HG03066 (cell line): Measurements from ENCODE around the gene CCHCR1.
A peak's percentile ranks its signal among the peaks of the same experiment; 100 is the strongest.
"Not testable (repeated sequence)": the region's sequence is repeated elsewhere in the genome, so short reads cannot be mapped to it uniquely, and the experiment has no call there.

Source experiments
- ATAC-seq: cut with Tn5 transposase; IDR thresholded peaks from one replicate; pipeline ENCODE4 v1.9.1; 2021; ENCODE audit warnings: low read depth; ENCODE audit not compliant: unreplicated experiment

The CCHCR1 gene

DNA sequence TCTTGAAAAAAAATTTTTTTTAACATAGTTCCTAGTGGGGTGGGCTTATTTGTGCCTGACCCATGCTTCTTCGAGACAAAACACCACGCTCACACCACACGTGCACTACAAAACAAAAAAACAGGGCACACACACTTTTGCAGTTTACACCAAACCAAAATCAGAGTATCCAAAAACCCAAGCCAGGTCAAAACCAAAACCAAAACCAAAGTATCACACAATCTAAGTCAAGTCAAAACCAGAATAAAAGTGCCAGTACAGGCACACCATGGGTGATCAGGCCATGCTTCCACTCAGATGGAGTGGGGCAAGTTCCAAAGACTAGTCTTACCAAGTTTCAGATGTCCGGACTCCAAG is 28.1 kb upstream of the CCHCR1 start:
- not testable (repeated sequence) for ATAC-seq

DNA sequence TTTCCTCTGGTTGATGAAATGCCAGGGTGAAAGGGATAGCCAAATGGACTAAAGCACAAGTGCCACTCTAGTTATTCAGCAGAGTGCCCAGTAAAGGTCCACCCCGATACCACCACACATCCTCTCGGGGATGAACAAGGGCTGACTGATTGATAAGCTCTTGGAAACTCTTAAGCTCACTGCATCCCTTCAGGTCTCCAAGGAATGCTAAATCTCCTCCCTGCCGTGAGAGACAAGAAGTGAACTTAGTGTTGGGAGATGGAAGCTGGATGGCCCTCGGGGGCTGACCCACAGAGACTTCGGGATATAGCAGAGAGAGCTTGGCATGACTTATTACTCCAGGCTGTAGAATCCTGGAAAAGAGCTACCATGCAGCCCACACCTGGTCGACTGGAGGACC is 26.3 kb upstream of the CCHCR1 start:
- not testable (repeated sequence) for ATAC-seq

DNA sequence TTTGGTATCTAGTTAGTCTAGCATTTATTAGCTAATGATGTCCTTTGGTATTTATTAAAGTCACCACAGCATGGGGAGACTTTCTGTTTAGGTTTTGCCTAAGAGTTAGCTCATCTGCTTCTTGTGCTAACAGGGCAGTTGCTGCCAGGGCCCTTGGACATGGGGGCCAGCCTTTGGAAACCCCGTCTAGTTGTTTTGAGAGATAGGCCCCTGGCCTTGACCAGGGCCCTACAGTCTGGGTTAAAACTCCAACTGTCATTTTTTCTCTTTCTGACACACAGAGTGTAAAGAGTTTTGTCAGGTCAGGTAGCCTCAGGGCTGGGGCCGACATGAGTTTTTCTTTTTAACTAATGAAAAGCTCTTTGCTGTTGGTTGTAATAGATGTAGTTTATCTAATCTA is 25.7 kb upstream of the CCHCR1 start:
- ATAC-seq, result not testable (repeated sequence)

DNA sequence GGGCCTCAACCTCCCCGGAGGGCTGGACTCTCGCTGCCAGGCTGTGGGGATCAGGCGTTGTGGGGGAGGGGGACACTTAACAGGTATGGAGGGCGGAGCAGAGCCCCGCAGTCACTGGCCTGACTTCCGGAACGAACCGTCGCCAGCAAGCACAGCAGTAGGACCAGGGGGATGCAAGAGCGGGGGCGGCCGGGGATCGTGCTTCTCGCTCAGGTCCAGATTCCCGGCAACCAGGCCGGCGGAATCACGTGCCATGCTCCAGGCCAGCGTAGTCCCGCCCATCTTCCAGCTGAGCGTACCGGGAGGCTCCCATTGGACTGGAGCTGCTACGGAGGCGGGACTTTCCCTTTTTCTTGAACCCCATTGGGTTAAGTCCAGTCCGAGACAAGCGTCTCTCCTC is 22.9 kb upstream of the CCHCR1 start:
- ATAC-seq, result no peak

DNA sequence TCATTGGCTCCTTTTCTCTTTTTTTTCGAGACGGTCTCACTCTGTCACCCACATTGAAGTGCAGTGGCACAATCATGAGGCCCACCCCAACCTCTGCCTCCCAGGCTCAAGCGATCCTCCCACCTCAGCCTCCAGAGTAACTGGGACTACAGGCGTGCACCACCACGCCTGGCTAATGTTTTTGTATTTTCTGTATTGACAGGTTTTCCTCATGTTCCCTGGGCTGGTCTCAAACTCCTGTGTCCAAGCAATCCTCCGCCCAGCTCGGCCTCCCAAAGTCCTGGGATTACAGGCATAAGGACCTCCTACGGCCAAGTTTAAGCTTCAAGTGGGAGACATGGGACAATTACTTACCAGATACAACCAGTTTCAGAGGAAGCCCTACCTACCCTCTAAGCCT is 22.3 kb upstream of the CCHCR1 start:
- ATAC-seq, result no peak

DNA sequence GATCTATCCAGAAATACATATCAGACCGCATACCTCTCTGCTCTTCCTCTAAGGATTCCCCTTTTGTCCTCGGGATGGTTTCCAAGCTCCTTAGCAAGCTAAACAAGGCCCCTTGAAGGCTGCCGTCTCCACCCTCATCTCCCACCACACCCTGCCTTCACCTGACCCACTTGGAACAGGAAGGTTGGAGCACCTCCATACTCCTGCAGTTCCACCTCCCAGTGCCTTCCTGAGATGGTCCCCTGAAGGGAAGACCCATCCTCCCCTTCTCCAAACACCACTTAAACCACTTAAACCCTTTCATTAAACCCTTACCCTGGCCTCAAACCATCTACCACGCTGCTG is 21.4 kb upstream of the CCHCR1 start:
- no peak for ATAC-seq

DNA sequence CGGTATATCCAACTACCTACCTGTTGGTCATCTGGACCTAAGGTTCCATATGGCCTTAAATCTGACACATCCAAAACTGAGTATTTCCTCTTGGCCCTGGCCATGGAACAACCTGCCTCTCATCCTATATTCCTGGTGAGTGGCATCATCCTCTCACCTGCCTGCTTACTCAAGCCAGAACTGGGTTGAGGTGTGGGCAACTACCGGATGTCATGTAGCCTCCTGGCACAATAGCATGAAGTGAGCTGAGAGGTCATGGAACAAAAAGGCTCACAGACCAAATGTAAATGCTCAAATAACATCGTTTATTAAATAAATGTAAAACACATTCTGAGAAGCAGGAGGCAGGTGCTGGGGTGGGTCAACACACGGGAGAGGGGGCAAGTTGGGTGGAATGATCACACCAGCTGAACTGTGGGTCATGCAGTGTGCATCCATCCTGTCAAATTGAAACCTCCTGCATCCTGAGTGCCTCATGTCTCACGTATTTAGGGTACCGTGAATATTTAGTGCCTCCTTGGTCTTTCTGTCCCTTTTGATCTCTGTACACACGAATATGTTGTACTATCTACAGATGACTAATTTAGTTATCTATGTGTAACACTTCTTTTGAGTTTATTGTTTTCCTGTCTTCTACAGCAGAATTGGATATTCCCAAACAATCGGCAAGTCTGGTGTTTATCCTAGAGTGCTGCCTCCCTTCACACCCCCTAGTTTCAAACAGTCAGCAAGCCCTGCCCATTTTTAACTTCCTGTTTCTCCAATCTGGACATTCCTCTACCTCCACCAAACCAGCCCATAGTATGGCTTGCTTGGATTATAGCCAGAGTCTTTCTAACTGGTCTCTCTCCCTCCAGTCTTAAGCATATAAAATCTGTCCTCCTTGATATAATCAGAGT is 20.8 kb upstream of the CCHCR1 start:
- no peak for ATAC-seq

DNA sequence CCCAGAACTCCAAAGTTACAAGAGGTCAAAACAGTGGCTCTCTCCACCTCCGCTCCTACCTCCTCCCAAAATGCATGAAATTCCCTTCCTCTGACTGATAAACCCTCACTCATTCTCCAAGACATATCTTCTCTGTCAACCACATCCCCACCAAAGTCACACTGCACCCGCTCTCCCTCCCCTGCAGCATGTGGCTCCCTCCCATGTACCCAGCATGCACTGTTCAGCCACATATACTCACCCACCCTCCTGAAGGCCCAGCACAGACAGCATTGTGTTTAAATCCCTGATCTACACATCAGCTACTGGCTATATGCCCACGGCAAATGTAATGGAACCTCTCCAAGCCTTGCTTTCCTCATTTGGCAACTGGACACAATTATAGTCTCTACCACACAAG is 18.4 kb upstream of the CCHCR1 start:
- no peak for ATAC-seq

DNA sequence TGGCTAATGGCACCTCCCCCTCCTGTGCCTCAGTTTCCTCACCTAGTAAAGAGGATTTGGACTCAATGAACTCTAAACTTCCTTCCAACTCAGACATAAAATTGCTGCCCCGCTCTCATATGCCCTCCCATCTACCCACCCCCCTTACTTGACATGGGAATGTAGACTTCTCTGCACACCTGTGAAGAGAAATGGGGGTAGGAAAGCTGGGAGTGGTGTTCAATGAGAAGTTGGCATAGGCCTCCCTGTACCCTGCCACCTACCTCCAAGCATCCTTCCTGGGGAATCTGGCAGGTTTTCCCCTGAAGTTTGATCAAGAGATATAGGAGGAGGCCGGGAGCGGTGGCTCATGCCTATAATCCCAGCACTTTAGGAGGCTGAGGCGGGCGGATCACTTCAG is 16.8 kb upstream of the CCHCR1 start:
- no peak for ATAC-seq

DNA sequence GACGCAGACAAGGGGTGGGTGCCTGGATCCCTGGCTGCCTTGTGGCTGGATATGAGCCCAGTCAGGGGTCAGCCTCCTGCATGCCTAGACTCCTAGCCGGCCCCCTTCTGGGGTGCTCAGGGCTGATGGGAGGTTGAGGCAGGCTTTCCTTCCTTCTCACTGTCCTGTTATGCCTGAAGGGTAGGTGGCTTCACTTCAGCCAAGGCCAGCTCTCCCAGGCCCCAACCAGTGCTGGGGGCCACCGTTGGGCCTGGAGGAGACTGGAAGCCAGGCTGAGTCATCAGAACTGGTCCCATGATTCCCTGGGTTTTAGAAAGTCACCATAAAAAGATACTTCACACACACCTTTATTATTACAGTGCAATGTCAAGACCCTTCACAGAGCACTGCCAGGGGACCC is 15.8 kb upstream of the CCHCR1 start:
- no peak for ATAC-seq

DNA sequence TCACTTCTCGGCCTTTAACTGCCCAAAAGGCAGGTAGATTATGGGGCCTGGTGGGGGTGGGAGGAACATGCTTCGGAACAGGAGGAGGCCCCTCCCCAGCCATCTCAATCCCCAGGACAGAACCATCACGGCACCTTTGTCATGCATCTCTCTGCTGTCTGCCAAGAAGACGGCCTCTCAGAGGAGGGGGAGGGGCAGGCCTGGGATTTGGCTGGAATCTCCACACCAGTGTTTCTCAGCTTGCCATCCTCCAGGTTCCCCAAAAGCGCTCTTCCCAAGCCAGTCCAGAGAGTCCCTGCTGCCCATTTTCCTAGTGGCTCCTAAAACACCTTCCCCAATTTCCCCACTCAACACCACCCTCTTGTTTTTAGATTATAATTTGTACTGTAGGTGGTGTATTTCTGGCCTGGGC is 15.4 kb upstream of the CCHCR1 start:
- no peak for ATAC-seq

DNA sequence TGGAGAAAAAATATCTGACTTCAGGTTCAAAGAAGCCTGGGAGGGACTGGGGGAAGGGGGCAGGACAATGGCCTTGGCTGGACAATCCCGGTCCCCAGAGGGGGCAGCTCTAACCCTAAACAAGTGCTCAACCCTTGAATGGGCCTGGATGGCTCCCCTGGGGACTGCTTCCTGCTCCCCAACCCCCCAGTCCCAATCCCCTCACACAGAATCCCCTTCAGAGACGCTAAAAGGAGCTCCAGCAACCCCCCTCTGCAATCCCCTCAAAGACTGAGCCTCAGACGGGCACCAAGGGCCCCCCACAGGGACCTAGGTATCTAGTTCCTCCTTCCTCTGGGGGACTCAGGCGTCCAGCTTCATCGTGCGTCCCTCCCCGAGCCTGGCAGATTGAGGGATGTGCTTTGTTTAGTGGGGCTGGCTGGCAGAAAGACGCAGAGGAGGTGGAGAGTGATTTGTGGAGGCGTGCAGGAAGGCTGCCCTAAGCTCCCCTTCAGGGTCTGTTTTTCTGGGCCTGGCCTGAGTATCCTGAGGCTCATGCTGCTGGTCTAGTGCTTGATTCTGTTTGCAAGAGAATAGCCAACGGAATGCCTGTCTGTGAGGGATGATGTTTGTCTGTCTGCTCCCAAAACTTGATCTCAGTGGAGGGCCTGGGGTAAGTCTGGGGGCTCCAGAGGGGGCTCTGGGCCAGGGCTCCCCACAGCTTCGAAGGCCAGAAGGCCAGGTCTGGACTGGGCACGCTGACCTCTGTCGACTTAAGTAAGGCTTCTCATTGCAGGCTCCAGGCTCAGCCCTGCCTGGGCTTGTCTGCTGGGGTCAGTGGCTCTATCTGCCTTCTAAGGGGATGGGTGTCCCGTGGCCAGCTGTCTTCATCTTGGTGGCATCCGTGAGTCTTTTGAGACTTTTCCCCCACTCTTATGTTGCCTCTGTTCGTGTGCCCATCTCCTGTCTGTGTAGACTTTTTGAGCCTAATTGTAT is 14.6 kb upstream of the CCHCR1 start:
- no peak for ATAC-seq

DNA sequence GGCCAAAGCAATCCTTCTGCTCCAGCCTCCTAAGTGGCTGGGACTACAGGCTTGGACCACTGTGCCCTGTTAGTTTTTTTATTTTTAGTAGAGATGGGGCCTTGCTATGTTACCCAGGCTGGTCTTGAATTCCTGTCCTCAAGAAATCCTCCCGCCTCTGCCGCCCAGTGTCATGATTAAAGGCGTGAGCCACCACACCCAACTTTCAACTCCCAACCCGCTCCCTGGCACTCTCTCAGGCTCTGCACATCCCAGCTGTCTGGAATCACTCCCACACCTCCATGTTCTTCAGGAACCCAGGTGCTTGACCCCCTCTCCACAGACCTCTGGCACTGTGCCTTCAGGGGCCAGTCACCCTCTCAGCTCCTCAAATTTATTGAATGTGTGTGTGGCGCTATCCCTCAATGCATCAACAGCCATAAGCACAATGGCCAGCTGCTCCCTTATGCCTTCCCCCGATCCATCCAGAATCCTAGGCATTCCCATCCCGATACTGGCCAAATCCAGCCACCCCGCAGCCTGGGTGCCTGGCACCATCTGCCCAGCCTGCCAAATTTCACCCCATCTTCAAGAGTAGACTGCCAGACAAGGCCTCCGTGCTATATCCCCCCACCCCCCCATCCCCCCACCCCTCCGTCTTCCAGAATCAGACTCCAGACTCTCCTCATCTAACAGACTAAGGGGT is 13.5 kb upstream of the CCHCR1 start:
- ATAC-seq, result no peak

DNA sequence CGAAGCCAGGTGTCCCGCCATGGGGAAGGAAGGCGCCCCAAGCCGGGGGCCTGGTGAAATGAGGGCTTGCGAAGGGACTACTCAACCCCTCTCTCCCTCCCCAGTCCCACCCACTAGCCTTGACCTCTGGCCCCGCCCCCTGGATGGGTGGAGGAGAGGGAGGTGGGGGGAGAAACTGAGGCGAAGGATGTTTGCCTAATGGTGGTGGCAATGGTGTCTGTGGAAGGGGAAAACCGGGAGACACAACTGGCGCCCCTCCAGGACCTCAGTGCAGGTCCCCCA is 12.9 kb upstream of the CCHCR1 start, which contains the start of gene POU5F1:
TSS of gene POU5F1 (minus strand) at position 83 of the 282 bp plus-strand sequence. CDS start at position 21, 62 bp downstream.
- no peak for ATAC-seq

DNA sequence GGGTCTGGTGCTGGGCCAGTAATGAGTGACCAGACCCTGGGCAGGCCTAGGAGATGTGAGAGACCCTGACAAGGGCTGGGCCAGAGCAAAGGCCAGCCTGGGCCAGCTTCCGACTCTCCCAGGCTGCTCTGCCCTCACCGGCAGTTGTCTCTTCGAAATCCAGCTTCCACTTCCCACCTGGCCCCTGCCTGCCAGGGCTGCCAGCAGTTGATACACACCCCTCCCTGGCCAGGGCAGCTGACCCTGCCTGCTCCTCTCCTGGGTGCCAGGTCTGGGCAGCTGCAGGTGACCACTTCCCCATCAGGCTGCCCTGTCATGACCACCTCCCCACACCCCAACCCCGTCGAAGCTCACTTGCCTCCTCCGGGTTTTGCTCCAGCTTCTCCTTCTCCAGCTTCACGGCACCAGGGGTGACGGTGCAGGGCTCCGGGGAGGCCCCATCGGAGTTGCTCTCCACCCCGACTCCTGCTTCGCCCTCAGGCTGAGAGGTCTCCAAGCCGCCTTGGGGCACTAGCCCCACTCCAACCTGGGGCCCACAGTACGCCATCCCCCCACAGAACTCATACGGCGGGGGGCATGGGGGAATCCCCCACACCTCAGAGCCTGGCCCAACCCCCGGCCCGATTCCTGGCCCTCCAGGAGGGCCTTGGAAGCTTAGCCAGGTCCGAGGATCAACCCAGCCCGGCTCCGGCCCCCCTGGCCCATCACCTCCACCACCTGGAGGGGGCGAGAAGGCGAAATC is 12.4 kb upstream of the CCHCR1 start:
- ATAC-seq, result not testable (repeated sequence)

DNA sequence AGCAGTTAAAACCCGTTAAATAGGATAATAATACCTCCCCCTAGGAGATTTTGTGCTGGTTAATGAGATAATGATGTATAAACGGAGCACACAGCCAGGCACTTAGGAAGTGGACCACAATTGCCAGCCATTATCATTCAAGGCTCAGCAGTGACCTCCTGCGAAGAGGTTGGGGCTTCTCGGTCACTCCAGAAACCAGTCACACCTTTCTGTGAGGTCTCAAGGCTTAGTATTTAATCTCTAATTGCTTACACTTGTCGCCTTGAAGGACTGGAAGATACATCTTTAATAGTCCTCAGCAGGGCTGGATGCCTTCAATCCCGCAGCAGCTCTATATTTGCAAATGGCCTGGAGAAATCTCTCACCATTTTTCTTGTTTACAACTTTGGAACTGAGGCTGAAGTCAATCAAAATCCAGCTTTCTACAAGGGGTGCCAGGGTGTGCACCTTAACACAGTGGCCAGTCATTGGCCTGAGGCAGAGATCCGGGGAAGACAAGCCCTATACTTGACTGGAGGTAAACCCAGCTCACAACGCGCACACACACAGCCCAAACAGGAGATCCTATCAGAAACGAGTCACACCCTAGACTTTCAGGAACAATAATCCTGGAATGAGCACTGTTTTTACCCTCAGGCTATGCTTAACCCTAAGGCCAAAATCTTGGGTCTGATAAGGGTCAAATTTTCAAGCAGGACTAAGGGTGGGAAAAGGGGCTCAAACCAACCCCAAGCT is 11.7 kb upstream of the CCHCR1 start:
- no peak for ATAC-seq

DNA sequence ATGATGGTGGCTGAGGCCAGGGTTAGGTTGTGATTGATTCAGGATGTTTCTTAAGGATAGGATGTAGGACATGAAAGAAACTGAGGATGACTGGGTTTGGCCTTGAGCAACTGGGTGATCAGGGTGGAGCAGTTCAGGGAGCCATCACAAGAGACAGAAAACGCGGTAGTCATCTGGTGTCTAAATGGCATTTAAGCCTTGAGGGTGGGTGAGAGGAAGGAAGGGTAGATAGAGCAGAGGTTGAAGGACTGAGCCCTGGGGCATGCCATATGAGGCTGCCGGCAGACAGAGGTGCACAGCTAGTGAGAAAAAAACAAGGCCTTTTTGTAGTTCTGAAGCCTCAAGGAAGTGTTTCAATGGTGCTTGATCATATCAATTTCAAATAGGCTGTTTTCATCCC is 11.0 kb upstream of the CCHCR1 start:
- ATAC-seq, result no peak

DNA sequence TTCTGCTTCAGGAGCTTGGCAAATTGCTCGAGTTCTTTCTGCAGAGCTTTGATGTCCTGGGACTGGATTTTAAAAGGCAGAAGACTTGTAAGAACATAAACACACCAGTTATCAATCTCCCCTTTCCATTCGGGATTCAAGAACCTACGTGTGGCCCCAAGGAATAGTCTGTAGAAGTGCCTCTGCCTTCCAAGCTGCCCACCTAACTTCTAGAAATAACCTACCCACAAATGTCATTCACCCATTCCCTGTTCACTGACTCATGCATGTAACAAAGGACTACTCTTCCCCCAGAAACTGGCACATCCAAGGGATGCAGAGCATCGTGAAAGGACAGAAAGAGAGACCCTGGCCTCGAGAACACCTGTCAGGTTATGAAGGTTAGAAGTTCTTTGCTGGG is 8.4 kb upstream of the CCHCR1 start:
- ATAC-seq, result no peak

DNA sequence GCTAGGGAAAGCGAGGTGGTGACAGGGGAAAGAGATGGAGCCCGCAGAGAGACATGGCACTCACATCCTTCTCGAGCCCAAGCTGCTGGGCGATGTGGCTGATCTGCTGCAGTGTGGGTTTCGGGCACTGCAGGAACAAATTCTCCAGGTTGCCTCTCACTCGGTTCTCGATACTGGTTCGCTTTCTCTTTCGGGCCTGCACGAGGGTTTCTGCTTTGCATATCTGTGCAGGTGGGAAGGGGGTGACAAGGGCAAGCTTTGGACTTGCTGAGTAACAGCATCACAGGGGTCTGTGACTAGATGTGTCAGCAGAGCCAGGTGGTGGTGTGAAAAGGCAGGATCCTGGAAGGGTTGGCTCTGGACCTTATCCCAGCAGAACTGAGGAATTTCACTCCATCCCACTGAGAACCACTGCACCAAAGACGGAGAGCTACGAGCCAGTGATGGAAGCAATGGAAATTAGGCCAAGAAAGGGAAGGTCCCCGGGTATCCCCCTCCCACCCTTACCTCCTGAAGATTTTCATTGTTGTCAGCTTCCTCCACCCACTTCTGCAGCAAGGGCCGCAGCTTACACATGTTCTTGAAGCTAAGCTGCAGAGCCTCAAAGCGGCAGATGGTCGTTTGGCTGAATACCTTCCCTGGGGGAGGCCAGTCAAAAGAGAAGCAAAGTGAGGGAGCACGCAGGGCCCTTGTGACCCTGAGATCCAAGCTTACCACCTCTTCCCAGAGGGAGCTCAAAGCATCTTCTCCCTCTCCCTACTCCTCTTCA is 7.6 kb upstream of the CCHCR1 start:
- ATAC-seq, result peak; percentile 70
